HL-60 (cell line): Measurements from ENCODE around the gene SFT2D1.

Experiments
- DNase-seq, 2 experiments: peaks; one replicate each; pipeline ENCODE4 v3.0.0-alpha.2; 2010 to 2020; ENCODE audit warnings: low read depth in 1 of 2, low spot score in 1 of 2
- H3K27ac ChIP-seq: fragments of 250-450 bp; sonication (Bioruptor Pico); replicated peaks from 2 replicates; pipeline ENCODE4 v1.5.1; 2020; ENCODE audit warnings: mild to moderate bottlenecking, moderate library complexity
- H3K27me3 ChIP-seq: fragments of 250-450 bp; sonication (Bioruptor Pico); 2 replicates; pipeline ENCODE4 v1.5.1; 2021; ENCODE audit warnings: mild to moderate bottlenecking, moderate library complexity; ENCODE audit not compliant: insufficient read depth, poor library complexity, severe bottlenecking
- H3K4me3 ChIP-seq: replicated peaks from 2 replicates; pipeline ENCODE4 v1.5.1; 2011; ENCODE audit warnings: mild to moderate bottlenecking, control low read depth, low read length; ENCODE audit not compliant: insufficient read depth
- CTCF ChIP-seq: IDR thresholded peaks from one replicate; pipeline ENCODE4 v1.5.1; 2011; ENCODE audit warnings: low read length, control low read depth, inconsistent platforms; ENCODE audit not compliant: insufficient read depth
- GABPA ChIP-seq: IDR thresholded peaks from 2 replicates; pipeline ENCODE4 v1.6.1; 2012; ENCODE audit warnings: low read depth
- POLR2AphosphoS5 ChIP-seq: IDR thresholded peaks from 2 replicates; pipeline ENCODE4 v1.6.1; 2012; ENCODE audit warnings: low read depth
- REST ChIP-seq: IDR thresholded peaks from 2 replicates; pipeline ENCODE4 v1.6.1; 2012; ENCODE audit warnings: low read depth; ENCODE audit not compliant: insufficient replicate concordance
- SPI1 ChIP-seq: IDR thresholded peaks from 2 replicates; pipeline ENCODE4 v1.6.1; 2012; ENCODE audit warnings: low read depth, mild to moderate bottlenecking, borderline replicate concordance

The SFT2D1 gene

GRCh38 chr6:166351715-166352285, 9.5 kb upstream of the SFT2D1 start:
- Histone ChIP-seq H3K4me3 (no peak overlapping the region), H3K27ac (no peak overlapping the region), H3K27me3 (no peaks in the 10 kb centered on the region)
- peak; percentile 55 to 60 for DNase-seq
- TF ChIP-seq POLR2AphosphoS5 (no peak), SPI1 (peak; percentile 95), GABPA (no peak), REST (no peak), CTCF (no peak)

- no peaks in the 10 kb centered on the region for H3K27me3 ChIP-seq
- peak overlapping the region; percentile 42 for H3K27ac ChIP-seq
- no peak overlapping the region for H3K4me3 ChIP-seq
- peak; percentile 69 to 75 for DNase-seq
- TF ChIP-seq GABPA (no peak), CTCF (no peak), SPI1 (no peak), POLR2AphosphoS5 (peak; percentile 80), REST (no peak)
These were observed 6.1 kb upstream of the SFT2D1 start for GRCh38 chr6:166348305-166348949.

- DNase-seq: no peak
- TF ChIP-seq CTCF (no peak), GABPA (no peak), POLR2AphosphoS5 (no peak), SPI1 (no peak), REST (no peak)
- no peak overlapping the region for H3K4me3 ChIP-seq
- H3K27ac ChIP-seq: no peak overlapping the region
- no peaks in the 10 kb centered on the region for H3K27me3 ChIP-seq
These were observed 4.6 kb upstream of the SFT2D1 start for GRCh38 chr6:166346965-166347364.
